IPS DF 19.7 (cell line): ENCODE measurements around the gene HYAL1.

Source experiments
- DNase-seq: peaks from one replicate; pipeline ENCODE4 v3.0.0-alpha.2; 2013; ENCODE audit warnings: low read depth, low spot score

The HYAL1 gene

DNA sequence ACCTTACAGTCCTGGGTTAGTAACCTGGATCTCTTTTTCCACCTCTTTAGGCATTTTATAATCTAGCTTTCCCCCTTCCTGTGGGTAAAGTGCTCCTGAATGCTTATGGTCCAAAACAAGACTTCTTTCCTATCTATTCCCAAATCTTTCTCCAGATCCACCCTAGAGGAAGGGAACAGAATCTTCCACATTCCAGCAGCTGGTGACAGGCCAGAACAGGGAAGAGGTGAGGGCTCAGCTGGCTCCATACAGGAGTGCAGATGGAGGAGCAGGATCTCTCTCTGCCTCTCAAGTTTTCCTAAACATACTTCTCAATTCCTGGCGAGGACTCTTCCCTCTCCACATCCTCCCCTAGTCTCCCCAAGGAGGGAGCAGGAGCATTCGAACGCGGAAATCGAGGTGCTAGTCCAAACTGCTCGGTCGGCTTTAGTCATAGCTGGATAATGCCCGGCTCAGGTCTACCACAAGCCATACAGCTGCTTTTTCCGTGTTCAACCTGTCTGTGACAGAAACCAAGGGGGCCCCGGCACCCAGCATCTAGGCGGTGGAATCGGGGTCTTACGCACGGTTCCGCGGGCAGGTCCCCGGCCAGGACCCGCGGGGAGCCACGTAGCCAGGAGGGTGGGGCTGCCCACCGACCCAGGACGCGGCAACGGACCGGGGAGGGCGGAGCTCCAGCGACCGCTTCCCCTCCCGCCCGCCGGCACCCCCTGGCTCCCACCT lies 33.2 kb upstream of the HYAL1 start:
- DNase-seq, result no peak

DNA sequence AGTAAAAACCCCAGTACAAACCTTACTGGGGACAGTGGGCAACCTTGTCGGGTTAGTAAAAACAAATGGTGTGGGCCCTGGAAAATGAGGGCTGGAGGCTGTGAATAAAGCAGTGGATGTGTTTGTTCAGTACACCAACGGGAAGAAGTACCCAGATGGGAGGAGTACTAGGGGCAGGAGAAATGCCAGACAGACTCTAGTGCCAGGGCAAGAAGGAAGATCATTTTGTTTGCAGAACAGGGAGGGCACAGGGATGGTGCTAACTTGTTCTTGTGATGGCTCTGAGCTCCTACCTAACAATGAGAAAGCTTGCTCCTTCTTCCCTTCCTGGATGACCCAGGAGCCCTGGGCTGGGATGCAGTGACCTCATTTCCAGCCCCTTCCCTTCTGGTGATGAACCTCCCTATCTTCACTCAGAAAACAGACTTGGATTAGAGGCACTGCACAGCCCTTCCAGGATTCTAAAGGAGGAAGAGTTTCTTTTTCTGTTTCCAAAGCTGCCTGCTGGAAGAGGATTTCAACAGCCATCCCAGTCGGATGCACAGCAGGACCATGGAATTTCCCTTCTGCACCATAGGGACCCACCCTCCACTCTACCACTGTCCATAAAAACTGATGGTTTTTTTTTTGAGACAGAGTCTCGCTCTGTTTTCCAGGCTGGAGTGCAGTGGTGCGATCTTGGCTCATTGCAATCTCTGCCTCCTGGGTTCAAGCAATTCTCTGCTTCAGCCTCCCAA lies 31.1 kb upstream of the HYAL1 start:
- no peak for DNase-seq

GRCh38 chr3:50333744-50334328 lies 30.5 kb upstream of the HYAL1 start:
- DNase-seq, result no peak

DNA sequence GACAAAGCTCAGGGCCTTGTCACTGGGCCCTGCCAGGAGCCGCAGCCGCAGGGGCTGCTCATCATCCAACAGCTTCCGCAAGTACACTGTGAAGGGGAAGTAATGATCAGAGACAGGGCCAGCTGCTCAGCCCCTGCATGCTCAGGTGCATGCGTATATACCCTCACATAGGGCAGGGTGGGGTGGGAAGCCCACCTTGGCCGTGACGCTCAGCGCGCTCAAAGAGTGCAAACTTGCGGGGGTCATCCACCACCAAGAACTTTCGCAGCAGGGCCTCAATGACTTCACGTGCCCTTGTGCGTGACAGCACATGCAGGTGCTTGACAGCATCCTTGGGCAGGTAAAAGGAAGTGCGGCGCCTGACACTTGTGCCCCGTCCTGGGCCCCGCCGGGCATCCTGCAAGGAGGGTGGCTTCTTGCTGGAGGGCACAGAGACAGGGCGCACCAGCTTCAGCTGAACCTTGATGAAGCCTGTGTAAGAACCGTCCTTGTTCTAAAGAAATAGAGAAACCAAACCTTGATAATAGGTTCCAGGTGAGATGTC lies 28.1 kb upstream of the HYAL1 start:
- DNase-seq, result no peak

DNA sequence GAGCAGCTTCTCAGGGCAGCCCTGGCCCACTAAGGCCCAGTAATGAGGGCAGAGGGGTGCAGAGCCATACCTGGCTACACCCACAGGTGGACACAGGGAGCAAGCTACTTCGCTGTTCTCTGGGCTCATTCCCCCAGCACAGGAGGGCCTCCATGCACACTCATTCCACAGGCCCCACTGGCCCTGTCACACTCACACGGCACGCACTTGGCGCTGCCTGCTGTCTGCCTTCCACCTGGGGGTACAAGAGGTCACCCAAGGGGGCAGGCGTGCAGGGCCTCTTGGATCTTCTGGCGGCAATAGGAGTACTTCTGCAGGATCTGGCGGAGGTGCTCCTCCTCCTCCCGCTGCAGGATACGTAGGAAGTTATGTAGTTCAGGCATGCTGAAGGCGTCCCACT lies 27.0 kb upstream of the HYAL1 start:
- no peak for DNase-seq

- no peak for DNase-seq
Observed at GRCh38 chr3:50327943-50328691, 24.7 kb upstream of the HYAL1 start, which contains the start of gene TUSC2. TUSC2 (minus strand) TSS chr3:50328223; CDS start chr3:50328099, 124 bp downstream.

GRCh38 chr3:50327129-50327528 lies 23.8 kb upstream of the HYAL1 start:
- DNase-seq, result no peak

- DNase-seq, result no peak
Observed at GRCh38 chr3:50326182-50326541, 22.8 kb upstream of the HYAL1 start.

DNA sequence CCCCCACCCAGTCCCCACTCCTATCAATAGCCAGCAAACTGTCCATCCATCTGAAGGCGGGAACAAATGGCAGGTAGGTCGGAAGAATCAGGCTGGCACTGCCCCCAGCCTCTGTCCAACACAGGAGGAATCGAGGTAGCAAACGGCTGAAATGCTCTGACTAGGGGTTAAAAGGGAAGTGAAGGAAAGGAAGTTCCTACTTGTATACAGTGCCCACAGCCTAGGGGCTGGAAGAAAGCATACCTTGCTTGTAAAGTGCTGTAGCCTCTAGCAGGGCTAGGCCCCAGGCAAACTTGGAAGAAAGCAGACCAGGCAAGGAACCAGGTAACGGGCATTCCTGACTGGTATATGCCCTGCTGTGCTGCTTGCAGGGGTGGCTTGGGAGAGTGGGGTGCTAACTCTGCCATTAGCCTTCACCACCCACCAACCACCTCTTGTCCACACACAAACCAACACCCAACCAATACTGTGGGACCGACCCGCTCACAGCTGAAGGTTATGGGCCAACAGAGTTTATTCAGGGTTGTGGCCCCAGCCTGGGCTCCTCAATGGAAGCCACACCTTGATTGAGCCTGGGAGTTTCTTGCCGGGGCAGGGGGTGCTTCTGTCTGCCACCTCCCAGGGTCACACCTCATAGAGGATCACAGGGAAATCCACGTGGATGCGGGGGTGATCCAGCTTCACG lies 22.3 kb upstream of the HYAL1 start:
- DNase-seq, result no peak

DNA sequence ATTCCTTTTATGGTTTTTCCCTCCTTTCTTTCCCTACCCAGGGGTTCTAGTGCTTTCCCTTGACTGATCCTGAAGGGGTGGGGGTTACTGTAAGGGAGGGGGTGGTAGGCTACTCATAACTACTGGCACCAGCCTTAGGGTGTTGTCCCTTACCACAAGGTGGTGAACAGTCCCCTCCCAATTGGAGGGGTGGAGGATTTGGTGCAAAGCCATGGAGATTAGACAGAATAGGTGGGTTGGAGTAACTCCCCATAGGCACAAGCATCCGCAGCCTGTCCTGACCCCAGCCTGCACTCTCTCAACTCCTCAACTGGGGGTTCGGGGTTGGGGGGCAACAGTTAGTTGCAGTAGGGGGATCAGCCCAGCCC lies 21.7 kb upstream of the HYAL1 start:
- DNase-seq, result no peak

- DNase-seq, result no peak
Observed at GRCh38 chr3:50324351-50325112, 21.2 kb upstream of the HYAL1 start.

- DNase-seq, result no peak
Observed at GRCh38 chr3:50323614-50324199, 20.3 kb upstream of the HYAL1 start.

DNA sequence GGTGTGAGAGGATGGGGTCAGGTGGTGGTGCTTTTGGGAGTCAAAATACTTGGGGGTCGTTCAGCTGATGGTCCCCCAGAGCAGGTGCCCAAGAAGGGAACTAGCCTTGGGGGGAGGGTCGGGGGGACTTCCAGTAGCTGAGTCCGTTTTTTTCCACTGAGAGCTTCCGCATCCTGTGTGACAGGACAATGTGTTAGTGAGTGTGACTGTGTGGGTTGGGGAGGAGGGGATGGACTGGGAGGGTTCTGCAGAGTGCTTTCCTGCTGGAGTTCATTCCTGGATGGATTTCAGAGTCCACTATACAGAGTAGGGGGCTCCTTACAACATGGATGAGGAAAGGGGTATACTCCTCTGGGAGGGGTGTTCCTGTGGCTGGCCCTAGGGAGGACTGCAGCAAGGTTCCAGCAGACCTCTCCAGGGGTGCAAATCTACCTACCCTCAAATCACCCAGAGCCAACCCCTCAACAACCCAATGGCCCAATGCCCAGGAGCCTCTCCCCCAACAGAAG lies 19.8 kb upstream of the HYAL1 start:
- DNase-seq, result no peak

- no peak for DNase-seq
Observed at GRCh38 chr3:50322386-50323091, 19.2 kb upstream of the HYAL1 start, which contains the start of gene HYAL2. HYAL2 (minus strand) TSS chr3:50322745; CDS start chr3:50320489, 2,256 bp downstream.

DNA sequence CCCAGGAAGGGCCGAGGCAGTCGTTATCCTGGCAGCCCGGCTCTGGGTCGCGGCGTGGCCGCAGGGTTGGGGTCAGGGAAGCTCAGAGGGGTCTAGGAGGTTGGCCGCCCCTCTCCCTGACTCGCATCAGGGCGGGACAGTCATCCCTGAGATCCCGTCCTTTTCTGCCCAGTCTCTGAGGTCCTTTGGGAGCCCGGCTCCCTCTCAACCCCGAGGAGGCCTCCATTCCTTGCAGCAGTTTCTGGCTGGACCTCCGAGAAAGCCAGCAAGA lies 18.7 kb upstream of the HYAL1 start:
- no peak for DNase-seq

DNA sequence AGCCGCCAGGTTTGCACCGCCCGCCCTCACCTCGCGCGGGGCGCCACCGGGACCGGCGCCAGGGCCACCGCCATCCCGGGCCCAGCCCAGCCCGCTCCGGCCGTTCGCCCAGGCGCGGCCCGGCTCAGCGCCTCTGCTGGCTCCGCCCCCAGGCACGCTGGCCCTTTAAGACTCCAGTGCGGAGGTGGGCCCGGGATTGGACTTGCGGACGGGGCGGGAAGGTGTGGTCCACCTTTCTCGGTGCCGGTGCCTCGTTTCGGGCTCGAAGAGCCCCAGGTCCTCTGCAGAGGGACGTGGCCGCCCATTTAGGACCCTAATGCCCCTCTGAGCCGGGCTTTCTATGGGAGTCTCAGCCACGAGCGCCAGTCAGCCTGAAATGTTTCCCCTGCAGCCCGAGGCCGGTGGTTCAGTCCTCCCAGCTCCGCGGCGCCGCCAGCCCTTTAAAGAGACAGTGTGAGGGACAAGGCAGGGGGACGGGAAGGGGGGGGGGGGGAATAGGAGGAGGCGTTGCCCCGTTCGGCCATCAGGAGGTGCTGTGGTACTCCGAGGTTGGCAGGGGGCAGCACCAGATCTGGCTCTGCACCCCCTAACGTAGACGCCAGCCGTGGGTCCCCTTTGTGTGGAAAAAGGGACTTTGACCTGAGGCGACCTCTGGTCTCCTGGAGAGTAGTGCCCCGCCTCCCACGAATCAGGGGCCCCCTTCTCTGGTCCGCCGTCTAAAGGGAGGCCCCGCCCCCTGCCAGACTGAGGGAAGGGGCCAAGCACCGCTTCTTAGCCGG lies 18.2 kb upstream of the HYAL1 start:
- no peak for DNase-seq

- no peak for DNase-seq
Observed at GRCh38 chr3:50320853-50321335, 17.5 kb upstream of the HYAL1 start.

- DNase-seq, result no peak
Observed at GRCh38 chr3:50319894-50320625, 16.7 kb upstream of the HYAL1 start.
